SU-DHL-6 (cell line): ENCODE data around the gene ANKIB1.

Experiments used
- H2AFZ ChIP-seq: fragments of 200-600 bp; sonication (generic); 2 replicates; pipeline ENCODE4 v1.6.1; 2014; ENCODE audit warnings: low read depth, mild to moderate bottlenecking, moderate library complexity, mixed read lengths, antibody characterized with exemption, low read length; ENCODE audit not compliant: severe bottlenecking
- H3F3A ChIP-seq: fragments of 200-600 bp; shearing (Covaris generic); 2 replicates; pipeline ENCODE4 v1.6.0; 2016; ENCODE audit warnings: antibody characterized with exemption, mild to moderate bottlenecking; ENCODE audit not compliant: insufficient read depth
- H3K27ac ChIP-seq: fragments of 200-600 bp; sonication (generic); 2 replicates; pipeline ENCODE4 v1.5.1; 2016; ENCODE audit warnings: low read depth, mild to moderate bottlenecking, low read length, moderate library complexity, mixed read lengths
- H3K27me3 ChIP-seq: fragments of 200-600 bp; sonication (generic), shearing (Covaris generic); 2 replicates; pipeline ENCODE4 v1.6.0; 2014; ENCODE audit warnings: mild to moderate bottlenecking, low read length
- H3K36me3 ChIP-seq: fragments of 200-600 bp; sonication (generic); 2 replicates; pipeline ENCODE4 v1.6.1; 2014; ENCODE audit warnings: mild to moderate bottlenecking, low read length, mixed read lengths
- H3K4me2 ChIP-seq: fragments of 300-600, 200-600 bp; shearing (Covaris generic), sonication (generic); 2 replicates; pipeline ENCODE4 v1.6.0; 2014; ENCODE audit warnings: low read length, low read depth, mild to moderate bottlenecking; ENCODE audit not compliant: poor library complexity, severe bottlenecking
- H3K4me3 ChIP-seq: fragments of 200-600 bp; sonication (generic); 2 replicates; pipeline ENCODE4 v1.5.1; 2014; ENCODE audit warnings: antibody characterized with exemption, low read length, mild to moderate bottlenecking, mixed read lengths; ENCODE audit not compliant: insufficient read depth, poor library complexity, severe bottlenecking
- H3K79me2 ChIP-seq: fragments of 200-600 bp; sonication (generic); 2 replicates; pipeline ENCODE4 v1.6.1; 2014; ENCODE audit warnings: mild to moderate bottlenecking, low read length, moderate library complexity; ENCODE audit not compliant: insufficient read depth
- H3K9ac ChIP-seq: fragments of 200-600 bp; sonication (generic); 2 replicates; pipeline ENCODE4 v1.7.0; 2014; ENCODE audit warnings: mild to moderate bottlenecking, low read length
- H3K9me2 ChIP-seq: fragments of 200-600 bp; sonication (generic); replicated peaks from 2 replicates; pipeline ENCODE4 v1.6.1; 2014; ENCODE audit warnings: low read length; ENCODE audit not compliant: insufficient read depth
- H3K9me3 ChIP-seq: fragments of 200-600 bp; sonication (generic); 2 replicates; pipeline ENCODE4 v1.6.1; 2014; ENCODE audit warnings: low read length, mixed read lengths; ENCODE audit not compliant: insufficient read depth
- H4K20me1 ChIP-seq: fragments of 200-600 bp; sonication (generic); 2 replicates; pipeline ENCODE4 v1.6.1; 2014; ENCODE audit warnings: low read depth, mild to moderate bottlenecking, antibody characterized with exemption, low read length, moderate library complexity, mixed read lengths
- EZH2phosphoT487 ChIP-seq: fragments of 200-600 bp; sonication (generic), shearing (Covaris generic); conservative IDR thresholded peaks from 2 replicates; pipeline ENCODE4 v1.6.1; 2018; ENCODE audit warnings: mild to moderate bottlenecking, antibody characterized with exemption, low read length, moderate library complexity, mixed read lengths
- TF ChIP-seq, protein P1 (sequence below): fragments of 200-600 bp; sonication (generic); IDR thresholded peaks from one replicate; pipeline ENCODE4 v1.5.1; 2017; ENCODE audit warnings: antibody characterized with exemption, mild to moderate bottlenecking, low read length, moderate library complexity; ENCODE audit not compliant: insufficient read depth, poor library complexity, severe bottlenecking

The ANKIB1 gene

GRCh38 chr7:92333866-92334265, 88.1 kb downstream of the ANKIB1 start:
- H3K9me3 ChIP-seq = no peaks in the 10 kb centered on the region
- no peak for TF ChIP-seq EZH2phosphoT487
- TF ChIP-seq, protein P1, sequence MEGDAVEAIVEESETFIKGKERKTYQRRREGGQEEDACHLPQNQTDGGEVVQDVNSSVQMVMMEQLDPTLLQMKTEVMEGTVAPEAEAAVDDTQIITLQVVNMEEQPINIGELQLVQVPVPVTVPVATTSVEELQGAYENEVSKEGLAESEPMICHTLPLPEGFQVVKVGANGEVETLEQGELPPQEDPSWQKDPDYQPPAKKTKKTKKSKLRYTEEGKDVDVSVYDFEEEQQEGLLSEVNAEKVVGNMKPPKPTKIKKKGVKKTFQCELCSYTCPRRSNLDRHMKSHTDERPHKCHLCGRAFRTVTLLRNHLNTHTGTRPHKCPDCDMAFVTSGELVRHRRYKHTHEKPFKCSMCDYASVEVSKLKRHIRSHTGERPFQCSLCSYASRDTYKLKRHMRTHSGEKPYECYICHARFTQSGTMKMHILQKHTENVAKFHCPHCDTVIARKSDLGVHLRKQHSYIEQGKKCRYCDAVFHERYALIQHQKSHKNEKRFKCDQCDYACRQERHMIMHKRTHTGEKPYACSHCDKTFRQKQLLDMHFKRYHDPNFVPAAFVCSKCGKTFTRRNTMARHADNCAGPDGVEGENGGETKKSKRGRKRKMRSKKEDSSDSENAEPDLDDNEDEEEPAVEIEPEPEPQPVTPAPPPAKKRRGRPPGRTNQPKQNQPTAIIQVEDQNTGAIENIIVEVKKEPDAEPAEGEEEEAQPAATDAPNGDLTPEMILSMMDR = no peak
- H3K4me2 ChIP-seq = no peak overlapping the region
- no peak overlapping the region for H2AFZ ChIP-seq
- H3K9ac ChIP-seq = no peak overlapping the region
- H4K20me1 ChIP-seq = no peaks in the 10 kb centered on the region
- H3F3A ChIP-seq = no peaks in the 10 kb centered on the region
- H3K27ac ChIP-seq = no peak overlapping the region
- peaks cover 30% of the 10 kb centered on the region; the same call in 1 of the 2 replicates for H3K36me3 ChIP-seq
- H3K79me2 ChIP-seq = no peaks in the 10 kb centered on the region
- H3K4me3 ChIP-seq = no peak overlapping the region
- no peaks in the 10 kb centered on the region for H3K9me2 ChIP-seq
- H3K27me3 ChIP-seq = no peaks in the 10 kb centered on the region

- H3K9ac ChIP-seq = no peak overlapping the region
- no peaks in the 10 kb centered on the region for H3K9me3 ChIP-seq
- no peak overlapping the region for H3K4me2 ChIP-seq
- no peaks in the 10 kb centered on the region for H3F3A ChIP-seq
- no peak overlapping the region for H2AFZ ChIP-seq
- no peaks in the 10 kb centered on the region for H3K9me2 ChIP-seq
- no peak overlapping the region for H3K4me3 ChIP-seq
- H4K20me1 ChIP-seq = no peaks in the 10 kb centered on the region
- no peaks in the 10 kb centered on the region for H3K27me3 ChIP-seq
- no peak overlapping the region for H3K27ac ChIP-seq
- peaks cover 33% of the 10 kb centered on the region; the same call in 1 of the 2 replicates for H3K36me3 ChIP-seq
- TF ChIP-seq EZH2phosphoT487 = no peak
- TF ChIP-seq, protein P1 = no peak
- no peaks in the 10 kb centered on the region for H3K79me2 ChIP-seq
Observed at GRCh38 chr7:92335574-92335973, 89.8 kb downstream of the ANKIB1 start.

- no peak for TF ChIP-seq EZH2phosphoT487
- TF ChIP-seq, protein P1 = no peak
- no peak overlapping the region for H3K4me3 ChIP-seq
Observed at GRCh38 chr7:92336662-92337340, 91.0 kb downstream of the ANKIB1 start.

More at GRCh38 chr7:92336662-92337340, 91.0 kb downstream of the ANKIB1 start:
- no peaks in the 10 kb centered on the region for H3K9me2 ChIP-seq
- H3K27me3 ChIP-seq = no peaks in the 10 kb centered on the region
- H2AFZ ChIP-seq = no peak overlapping the region
- H3K9me3 ChIP-seq = no peaks in the 10 kb centered on the region
- no peaks in the 10 kb centered on the region for H3K79me2 ChIP-seq
- H3K36me3 ChIP-seq = peaks cover 30% of the 10 kb centered on the region; the same call in 1 of the 2 replicates
- no peak overlapping the region for H3K9ac ChIP-seq
- H3K27ac ChIP-seq = no peak overlapping the region
- no peak overlapping the region for H3K4me2 ChIP-seq
- H3F3A ChIP-seq = 0 out of 2 replicates have a peak, but pooled peaks cover 2% of the 10 kb centered on the region
- no peaks in the 10 kb centered on the region for H4K20me1 ChIP-seq
